Non-pigmented ciliary epithelial cell (primary cell): ENCODE measurements around the gene NDUFV2.
"Not testable (repeated sequence)": the region's sequence is repeated elsewhere in the genome, so short reads cannot be mapped to it uniquely, and the experiment has no call there.

Experiments
- DNase-seq: peaks from one replicate; pipeline ENCODE4 v3.0.0-alpha.2; 2010; ENCODE audit warnings: low read depth

NDUFV2 gene

DNA sequence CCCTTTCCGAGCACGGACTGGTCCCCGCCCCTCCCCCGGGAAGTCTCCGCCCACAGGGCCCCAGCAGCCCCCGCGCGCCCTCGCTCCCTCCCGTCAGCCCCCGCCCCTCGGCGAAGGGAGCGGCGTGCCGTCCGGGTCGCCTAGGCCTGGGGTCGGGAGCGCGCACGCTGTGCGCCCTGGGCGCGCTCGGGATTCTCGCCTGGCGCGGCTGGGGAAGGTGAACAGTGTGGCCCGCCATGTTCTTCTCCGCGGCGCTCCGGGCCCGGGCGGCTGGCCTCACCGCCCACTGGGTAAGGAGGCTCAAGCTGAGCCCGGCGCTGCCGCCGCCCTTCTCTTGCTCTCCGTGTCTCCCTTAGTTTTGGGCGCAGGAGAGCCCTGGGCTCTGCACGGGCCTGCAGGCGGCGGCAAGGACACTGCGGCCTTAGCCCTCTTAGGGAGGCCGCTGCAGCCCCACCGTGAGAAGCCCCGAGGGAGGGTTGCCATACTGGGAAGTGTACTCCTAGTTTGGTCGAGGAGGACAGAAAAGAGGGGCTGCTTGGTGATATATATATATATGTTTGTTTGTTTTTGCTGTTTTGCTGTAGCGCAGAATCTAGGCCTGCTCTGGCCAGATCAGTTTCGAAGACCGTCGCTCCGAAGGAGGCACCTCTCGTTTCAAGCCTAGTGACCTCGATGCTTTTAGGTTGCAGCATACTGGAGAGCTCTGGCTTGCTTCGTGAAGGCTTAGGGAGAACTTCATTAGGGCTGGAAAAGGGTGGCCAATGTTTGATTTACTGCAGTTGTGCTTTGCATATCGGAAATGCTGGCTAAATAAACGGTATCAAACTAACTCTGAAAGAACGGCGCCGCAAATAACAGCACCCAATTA lies at the start of gene NDUFV2:
NDUFV2 (plus strand) TSS at position 192 of the 868 bp plus-strand sequence; CDS start at position 237, 45 bp downstream.
- peak; percentile 67 for DNase-seq

DNA sequence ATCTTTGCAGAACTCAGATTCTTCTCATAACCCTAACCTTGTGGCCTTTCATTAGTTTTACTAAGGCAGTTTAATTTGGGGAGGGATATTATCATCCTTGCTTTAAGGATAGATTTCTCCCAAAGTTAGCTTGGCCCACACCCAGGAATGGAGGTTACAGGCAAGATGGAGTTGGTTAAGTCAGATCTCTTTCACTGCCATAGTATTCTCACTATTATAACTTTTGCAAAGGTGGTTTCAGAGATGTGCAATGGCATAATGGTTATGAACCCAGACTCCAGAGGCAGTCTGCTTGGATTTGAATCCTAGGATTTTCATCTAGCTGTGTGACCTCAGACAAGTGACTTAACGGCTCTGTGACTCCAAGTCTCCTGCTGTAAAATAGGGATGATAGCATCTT lies 48.7 kb upstream of the NDUFV2 start:
- no peak for DNase-seq

DNA sequence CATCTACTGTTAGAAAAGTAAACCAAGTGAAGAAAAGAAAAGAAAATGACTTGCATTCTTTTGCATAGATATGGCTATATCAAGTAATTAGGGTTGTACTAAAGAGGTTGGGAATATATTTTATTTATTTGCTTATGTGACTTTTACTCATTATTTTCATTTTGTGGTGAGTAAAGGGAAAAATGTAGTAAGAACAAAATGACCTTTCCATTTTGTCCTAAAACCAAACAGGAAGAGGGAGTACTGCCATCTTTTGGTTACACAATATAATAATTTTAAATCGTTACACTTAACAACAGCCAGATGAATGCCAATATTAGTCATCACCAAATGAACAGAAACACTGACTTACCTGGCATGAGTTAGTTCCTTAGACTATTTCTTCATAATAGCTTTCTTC lies 47.3 kb upstream of the NDUFV2 start:
- DNase-seq = peak; percentile 46

DNA sequence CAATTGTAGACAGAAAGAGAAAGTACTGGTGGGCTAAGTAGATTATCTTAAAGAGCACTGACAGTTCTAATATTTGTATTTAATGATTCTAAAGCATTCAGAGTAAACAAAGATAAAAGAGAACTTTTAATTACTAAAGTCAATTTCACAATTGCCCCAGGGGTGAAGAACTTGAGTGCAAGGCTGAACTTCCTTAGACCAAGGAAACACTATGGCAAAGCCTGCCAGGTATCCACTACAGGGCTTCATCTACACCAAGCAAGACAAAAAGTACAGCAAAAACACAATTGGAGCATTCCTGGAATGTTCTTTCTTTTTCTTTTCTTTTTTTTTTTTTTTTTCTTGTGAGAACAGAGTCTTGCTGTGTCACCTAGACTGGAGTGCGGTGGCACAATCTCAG lies 46.9 kb upstream of the NDUFV2 start:
- no peak for DNase-seq

DNA sequence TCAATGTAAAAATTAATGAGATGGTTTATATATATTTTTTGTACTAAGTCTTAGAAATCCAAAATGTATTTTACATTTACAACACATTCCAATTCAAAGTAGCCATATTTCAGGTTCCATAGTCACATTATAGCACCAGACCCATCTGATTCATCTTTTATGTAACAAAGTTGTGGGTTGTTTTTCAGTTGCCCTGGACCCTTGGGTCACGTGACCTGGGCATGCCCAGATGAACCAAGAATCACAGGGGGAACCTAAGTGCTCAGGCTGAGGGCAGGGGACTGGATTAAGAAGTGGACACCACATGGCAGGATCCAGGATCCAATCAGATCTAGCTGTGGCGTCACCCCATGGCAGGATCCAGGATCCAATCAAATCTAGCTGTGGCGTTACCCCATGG lies 44.9 kb upstream of the NDUFV2 start:
- DNase-seq = no peak

DNA sequence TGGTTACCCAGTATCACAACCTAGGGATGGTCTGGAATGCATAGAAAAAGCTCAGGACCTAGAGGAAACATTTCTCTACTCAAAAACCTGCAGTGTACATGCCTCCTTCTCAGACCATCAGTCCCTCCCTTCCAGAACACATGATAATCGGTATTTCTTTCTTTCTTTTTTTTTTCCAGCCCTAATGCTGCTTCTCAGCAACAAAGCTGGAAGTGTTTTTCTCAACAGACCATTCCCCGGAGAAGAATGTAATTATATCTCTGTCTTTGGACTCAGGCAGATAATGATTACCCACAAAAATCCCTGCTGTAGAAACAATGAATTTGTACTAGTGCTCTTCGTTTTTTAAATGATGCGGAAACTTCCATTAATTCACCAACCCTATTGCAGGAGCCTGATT lies 44.1 kb upstream of the NDUFV2 start:
- no peak for DNase-seq

DNA sequence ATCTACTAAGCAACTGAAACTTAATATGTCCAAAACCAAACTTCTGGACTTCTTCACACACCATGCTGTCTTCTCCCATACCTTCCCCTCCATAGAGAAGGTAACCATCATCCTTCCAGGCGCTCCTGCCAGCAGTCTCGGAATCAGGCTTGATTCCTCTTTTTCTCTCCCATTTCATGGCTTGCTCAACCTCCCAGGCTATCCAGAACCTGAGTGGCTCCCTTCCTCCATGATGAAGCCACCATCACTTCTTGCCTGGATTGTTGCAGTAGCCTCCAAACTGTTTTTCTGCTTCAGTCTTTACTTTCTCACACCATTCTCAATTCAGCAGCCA lies 40.1 kb upstream of the NDUFV2 start:
- no peak for DNase-seq

DNA sequence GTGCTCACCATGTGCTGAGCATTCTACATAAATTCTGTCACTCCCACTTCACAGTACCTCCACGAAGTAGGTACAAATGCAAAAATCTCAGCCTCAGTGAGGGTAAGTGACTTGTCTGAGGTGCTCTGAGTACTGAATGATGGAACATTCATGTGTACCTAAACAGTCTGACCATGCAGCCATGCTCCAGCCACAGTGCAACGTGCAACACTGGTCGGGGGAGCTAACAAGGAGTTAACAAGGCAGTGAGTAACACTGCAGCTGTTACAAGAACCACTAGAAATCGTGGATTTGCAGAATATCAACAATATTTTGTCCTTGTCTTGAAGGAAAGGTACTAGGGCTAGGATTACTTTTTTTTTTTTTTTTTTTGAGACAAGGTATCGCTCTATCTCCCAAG lies 36.6 kb upstream of the NDUFV2 start:
- DNase-seq = no peak

DNA sequence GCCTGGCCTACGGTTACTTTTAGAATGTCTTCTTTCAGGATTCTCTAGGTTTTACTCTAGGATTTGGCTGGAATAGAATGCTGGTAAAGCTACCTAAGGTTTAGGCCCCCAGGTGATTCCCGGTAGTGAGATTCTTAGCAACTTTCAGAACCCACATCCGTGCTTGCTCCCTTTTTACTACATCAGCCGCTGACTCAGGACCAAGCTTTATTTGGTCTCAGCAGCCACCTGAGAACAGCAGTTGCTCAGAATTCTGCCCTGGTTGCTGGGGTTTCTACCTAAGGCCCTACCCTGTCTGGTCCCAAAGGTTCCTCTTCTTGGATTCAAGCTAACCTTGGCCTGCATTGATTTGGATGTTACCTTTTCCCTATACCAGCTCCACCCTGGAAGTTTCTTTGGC lies 36.1 kb upstream of the NDUFV2 start:
- no peak for DNase-seq

DNA sequence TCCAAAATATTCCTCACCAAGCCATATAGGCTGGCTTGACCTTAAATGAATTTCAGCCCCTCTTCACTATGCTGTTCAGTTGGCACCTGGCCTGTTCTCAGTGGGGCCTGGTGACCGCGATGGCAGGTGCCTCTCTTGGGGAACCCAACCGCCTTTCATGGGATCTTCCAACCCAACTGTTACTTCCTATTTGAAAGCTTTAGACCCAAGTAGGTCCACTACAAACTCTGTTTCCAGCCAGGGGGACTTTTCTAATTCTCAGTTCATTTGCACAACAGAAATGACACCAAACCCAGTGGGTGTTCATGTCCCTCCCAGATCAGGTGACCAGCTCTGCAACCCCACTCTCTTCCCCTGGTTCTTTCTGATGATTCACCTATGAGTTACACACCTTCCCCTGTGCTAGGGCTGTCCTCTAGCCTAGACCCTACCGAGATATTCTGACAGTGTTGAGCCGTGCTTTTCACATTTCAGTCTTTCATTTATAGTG lies 35.6 kb upstream of the NDUFV2 start:
- no peak for DNase-seq

DNA sequence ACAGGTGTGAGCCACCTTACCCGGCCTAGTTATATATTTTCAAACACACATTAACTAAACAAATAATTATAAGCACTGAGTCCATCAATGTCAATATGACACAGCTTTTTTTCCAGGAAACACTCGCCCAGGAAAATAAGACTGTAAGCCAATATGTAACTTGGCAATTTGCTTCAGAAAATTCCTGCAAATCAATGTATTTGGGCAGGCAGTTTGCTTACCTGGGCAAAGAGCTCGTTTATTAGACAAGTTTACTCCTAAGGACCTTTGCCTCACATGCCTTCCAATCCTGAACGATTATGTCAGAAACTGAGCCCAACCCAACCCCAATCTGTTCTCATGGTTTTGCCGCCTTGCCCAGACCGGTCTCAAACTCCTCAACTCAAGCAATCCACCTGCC lies 34.7 kb upstream of the NDUFV2 start:
- DNase-seq = no peak

DNA sequence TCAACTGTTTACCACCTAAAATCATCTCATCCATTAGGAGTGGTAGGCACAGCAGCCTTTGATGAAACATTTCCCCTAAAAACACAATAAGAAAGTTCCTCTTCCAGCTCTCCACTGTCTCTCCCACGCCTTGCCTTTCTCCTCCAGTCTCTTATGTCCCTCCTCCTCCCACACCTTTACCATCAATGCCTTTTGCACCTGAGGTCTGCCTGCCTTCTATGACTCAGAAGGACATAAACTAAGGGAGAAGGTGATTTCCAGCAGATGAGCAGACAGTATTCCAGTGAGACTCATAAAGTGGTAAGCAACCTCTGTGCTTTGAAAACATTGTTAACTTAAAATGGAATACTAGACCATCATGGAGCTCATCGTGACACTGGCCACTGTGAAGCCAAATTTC lies 34.2 kb upstream of the NDUFV2 start:
- DNase-seq = no peak

DNA sequence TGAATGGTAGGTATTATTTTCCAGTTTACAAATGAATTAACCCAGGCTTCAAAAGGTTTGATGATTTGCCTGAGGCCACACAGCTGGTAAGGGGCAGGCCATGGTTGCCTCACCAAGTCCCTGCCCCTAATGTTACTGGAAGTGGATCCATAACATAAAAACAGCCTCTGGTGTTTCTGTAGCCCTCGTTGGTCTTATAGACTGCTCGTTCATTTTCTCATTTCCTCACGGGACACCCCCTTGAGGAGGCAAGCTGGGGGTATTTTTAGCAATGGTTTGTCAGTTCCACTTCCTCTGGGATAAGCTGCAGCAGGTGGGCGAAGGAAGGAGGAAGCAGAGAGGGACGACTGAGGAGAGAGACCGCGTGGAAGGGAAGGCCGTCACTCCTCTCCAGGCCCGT lies 32.9 kb upstream of the NDUFV2 start:
- no peak for DNase-seq

DNA sequence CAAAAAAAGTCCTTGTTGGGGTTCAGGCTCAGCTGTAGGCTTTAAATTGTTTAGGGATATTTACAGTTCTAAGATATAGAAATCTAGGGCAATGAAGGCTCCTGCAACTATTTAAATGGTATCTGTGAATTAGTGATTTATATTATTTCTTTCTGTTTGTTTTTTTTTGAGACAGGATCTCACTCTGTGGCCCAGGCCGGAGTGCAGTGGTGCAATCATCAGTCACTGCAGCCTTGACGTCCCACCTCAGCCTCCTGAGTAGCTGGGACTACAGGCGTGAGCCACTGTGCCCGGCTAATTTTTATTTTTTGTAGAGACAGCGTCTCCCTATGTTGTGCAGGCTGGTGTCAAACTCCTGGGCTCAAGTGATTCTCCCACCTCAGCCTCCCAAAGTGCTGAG lies 32.3 kb upstream of the NDUFV2 start:
- DNase-seq = no peak

DNA sequence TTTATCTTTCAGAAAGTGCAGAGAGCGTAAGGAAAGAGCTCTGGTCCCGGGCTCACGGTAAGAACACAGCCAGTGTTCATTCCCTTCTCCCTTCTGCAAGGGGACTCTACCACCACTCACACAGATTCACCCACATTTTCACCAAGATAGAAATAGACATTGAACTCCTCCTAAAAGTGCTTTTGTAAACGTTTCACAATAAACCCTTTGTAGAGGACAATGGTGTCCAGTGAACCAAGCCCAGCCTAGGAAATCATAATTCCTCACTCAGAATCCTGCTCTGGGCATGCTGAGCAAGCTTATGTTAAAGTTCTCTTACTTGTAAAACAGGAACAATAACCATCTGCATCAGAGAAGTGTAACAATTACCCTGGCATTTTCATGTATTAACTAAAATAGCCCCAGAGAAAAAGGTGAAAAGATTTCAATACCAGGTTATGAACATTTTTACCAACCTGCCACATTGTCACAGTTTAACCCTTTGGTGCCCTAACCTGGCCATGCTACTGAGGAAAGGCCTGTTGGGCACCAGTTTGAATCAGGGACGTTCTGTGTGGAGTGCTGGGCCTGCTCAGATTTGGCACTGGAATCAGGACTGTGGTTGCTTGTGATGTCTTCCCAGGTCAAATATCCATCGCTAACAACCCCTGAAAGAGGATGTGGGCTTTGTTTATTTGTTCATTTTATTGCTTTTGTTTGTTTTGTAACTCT lies 22.5 kb upstream of the NDUFV2 start:
- DNase-seq = no peak

DNA sequence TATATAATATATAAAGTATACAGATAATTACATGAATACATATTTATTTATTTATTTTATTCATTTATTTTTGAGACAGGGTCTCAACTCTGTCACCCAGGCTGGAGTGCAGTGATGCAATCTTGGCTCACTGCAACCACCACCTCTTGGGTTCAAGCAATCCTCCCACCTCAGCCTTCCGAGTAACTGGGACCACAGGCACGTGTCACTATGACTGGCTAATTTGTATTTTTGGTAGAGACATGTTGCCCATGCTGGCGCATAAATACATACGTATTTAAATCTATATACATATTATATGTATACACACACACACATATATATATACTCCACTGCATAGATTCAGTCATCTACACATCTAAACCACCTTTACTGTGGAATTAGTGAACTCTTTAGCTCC lies 20.6 kb upstream of the NDUFV2 start:
- DNase-seq = no peak

DNA sequence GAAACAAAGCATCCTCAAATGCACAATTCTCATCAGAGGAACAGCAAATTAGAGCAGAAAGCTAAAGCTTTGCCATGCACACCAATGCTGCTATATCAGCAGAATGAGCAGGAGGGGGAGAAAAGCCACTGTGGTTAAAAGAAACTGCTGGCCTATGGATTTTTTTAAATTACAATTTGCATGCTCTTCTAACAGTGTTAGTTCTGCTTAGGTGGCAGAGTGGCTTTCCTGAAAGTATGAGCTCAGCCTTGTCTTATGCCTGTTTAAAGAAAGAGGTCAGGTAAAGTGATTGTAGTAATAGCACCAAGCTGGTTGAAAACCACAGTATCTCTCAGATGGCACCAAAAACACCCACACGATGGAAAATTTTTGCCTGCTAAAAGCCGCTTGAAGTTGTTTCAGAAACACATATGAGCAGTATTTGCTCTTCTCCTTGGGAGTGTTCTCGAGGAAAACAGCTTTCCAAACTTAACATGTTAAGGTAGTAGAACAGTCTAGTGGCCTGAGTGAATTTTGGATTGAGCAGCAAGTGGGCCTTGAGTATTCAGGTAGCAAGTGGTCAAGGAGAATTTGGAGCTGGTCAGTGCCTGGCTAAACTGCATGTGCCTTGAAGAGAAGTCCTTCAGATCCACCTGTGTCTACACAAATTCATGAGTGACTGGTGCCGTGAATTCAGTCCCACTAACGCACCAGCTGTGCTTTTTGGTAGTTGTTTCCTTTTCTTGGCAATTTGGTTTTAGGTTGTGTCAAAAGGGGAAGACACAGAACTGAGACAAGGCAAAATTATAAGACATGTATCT lies 19.6 kb upstream of the NDUFV2 start:
- no peak for DNase-seq

DNA sequence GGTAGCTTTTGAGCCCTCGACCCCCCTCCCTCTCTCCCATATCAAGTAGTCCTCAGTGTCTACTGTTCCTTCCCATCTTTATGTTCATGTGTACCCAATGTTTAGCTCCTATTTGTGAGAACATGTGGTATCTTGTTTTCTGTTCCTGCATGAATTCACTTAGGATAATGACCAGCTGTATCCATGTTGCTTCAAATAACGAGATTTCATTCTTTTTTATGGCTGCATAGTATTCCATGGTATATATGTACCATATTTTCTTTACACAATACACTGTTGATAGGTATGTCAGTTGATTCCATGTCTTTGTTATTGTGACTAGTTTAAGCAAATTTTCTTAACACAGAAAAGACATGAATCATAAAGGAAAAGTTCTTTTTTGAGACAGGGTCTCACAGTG lies 16.5 kb upstream of the NDUFV2 start:
- DNase-seq = no peak

DNA sequence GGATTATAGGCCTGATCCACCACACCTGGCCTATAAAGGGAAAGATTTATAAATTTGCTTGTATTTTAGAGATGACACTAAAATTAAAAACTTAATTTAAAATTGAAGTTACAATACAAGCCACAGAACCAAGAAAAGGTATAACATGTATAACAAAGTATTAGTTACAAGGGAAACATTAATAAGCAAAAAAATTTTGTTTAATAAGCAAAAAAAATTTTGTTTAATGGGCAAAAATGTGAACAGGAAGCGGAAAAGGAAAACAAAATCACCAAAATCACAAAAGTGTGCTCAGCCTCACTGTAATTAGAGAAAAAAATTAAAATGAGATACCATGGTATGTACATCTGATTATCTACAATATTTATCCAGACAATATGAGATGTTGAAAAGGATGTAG lies 15.9 kb upstream of the NDUFV2 start:
- DNase-seq = no peak

DNA sequence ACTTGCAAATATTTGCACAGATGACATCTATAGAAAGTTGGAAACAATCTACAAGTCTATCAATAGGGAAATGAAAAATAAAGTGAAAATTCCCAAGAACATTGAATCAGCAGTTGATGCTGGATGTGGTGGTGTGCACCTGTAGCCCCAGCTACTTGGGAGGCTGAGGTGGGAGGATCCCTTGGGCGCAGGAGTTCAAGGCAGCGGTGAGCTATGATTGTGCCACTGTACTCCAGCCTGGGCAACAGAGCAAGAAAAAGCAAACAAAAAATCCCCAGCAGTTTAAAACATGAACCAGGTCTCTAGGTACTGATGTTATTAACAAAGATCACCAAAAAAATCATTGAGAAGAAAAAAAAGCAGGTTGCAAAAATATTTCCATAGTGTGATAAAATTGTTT lies 15.4 kb upstream of the NDUFV2 start:
- DNase-seq = no peak

DNA sequence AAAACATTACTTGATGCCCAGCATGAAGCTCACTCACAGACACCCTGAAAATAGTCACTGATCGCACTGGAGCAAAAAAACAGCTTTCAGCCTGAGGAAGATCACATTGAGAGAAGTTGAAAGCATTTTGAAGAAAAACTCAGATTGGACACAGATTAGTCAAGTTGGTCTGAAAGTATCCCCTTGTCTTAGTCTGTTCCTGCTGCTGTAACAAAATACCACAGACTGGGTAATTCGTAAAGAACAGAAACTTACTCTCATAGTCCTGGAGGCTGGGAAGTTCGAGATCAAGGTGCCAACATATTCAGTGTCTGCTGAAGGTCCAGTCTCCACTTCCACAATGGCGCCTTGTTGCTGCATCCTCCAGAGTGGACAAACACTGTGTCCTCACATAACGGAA lies 14.2 kb upstream of the NDUFV2 start:
- DNase-seq = no peak

DNA sequence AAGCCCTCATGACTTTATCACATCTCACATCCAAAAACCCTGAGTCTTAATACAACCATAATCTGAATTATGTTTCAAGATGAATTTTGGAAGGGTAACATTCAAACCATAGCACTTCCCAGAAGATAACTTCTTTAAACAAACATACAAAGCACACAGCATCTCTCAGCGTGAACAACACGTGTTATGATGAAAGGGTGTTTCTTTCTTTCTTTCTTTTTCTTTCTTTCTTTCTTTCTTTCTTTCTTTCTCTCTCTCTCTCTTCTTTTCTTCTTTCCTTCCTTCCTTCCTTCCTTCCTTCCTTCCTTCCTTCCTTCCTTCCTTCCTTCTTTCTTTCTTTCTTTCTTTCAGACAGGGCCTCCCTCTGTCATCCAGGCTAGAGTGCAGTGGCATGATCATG lies 13.8 kb upstream of the NDUFV2 start:
- not testable (repeated sequence) for DNase-seq

DNA sequence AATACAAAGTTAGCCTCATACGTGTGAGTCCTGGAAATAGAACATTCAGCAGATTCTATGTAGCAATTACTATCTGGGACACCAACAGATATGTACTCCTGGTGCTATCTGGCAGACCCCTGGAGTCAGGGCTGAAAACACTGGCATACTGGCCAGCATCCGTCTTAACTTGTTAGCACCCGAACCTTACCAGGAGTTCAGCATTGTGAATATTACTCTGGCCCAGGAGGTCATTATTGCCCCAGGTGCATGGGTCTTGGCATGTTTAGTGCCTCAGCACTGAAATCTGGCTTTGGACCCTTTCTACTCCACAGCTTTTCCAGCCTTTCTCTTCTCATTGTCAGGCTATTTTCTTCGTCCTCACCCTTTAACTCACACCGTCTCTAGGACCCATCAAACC lies 11.9 kb upstream of the NDUFV2 start:
- DNase-seq = no peak
